Right lobe of liver (tissue), 6 donors: ENCODE measurements around the gene IVL. TPM values are rescaled to one million over a fixed set of nuclear protein-coding genes. Genes with fewer than 3 reads are reported as not detected.

Experiments
- ATAC-seq, 4 donors: fragments of 200-7000 bp; cut with Tn5 transposase; one replicate each; pipeline ENCODE4 v1.9.1; 2020; ENCODE audit warnings: mild to moderate bottlenecking in 4 of 4, moderate library complexity in 4 of 4
- DNase-seq, 3 donors: peaks; one replicate each; pipeline ENCODE4 v3.0.0-alpha.2; 2020
- H3K27ac ChIP-seq, 3 donors: fragments of 200-600 bp; one replicate each; pipeline ENCODE4 v1.8.0; 2022
- H3K27me3 ChIP-seq, 2 donors: fragments of 200-600 bp; one replicate each; pipeline ENCODE4 v1.8.0; 2022
- H3K36me3 ChIP-seq, 4 donors: fragments of 200-600 bp; sonication (generic) in 1 of 4; one replicate each; pipeline versions ENCODE4 v1.5.1 to v1.8.0; 2017 to 2022; ENCODE audit warnings: control low read depth in 1 of 4
- H3K4me1 ChIP-seq, 4 donors: fragments of 200-600 bp; sonication (generic) in 1 of 4; one replicate each; pipeline versions ENCODE4 v1.5.1 to v1.8.0; 2017 to 2022; ENCODE audit warnings: control low read depth in 1 of 4
- H3K4me3 ChIP-seq, 3 donors: fragments of 200-600 bp; one replicate each; pipeline ENCODE4 v1.8.0; 2022
- H3K9me3 ChIP-seq, 4 donors: fragments of 200-600 bp; sonication (generic) in 1 of 4; one replicate each; pipeline versions ENCODE4 v1.5.1 to v1.8.0; 2017 to 2022; ENCODE audit warnings: control low read depth in 1 of 4
- POLR2A ChIP-seq: fragments of 450-650 bp; IDR thresholded peaks from one replicate; pipeline ENCODE4 v1.6.1; 2017; ENCODE audit warnings: antibody characterized with exemption, mild to moderate bottlenecking
- WGBS: methylation state at CpG from one replicate; pipeline ENCODE4 v1.1.6; 2018; ENCODE audit warnings: low coverage, low lambda C conversion rate; ENCODE audit not compliant: insufficient coverage; ENCODE audit errors: missing lambda C conversion rate; 5-methylcytosine and 5-hydroxymethylcytosine counted together
- intact Hi-C, 2 donors: fragments of 100-400 bp; cut with DNase I; formaldehyde crosslinking; loops; one replicate each; pipeline versions ENCODE4 v1.11.2 to v1.14.1; 2022
- total RNA-seq, 6 experiments: library from RNA; depleted of rRNA in 2 of 6; stranded (reverse); fragments of >200 nt in 2 of 6; fragmentation: NEBNext Ultra II Directional in 3 of 6; extraction: Animal tissue kit (Norgen Biotek cat#: 25700) in 3 of 6; gene quantifications; one replicate each; pipeline versions ENCODE4 v1.1.0 to v1.2.4, GENCODE V29; 2016 to 2023
- TF ChIP-seq, protein P1 (sequence below), 4 donors: fragments of 200-600 bp in 3 of 4; fragments of 450-650 bp in 1 of 4; IDR thresholded peaks; one replicate each; pipeline versions ENCODE4 v1.5.1 to v1.8.0; 2016 to 2022; ENCODE audit warnings: antibody characterized with exemption in 4 of 4, mild to moderate bottlenecking in 2 of 4
- donor health status: DM: no; HTN: yes; CAD: no.
- donor health status: DM: no; HTN: no; CAD: no.
- donor health status: DM: no; HTN: no; CAD: no.
- donor health status: DM: no; HTN: yes; CAD: no.
- donor health status: DM: no; HTN: yes; CAD: no.

The IVL gene
- total RNA-seq, 6 experiments from 2014 or later = not detected

DNA sequence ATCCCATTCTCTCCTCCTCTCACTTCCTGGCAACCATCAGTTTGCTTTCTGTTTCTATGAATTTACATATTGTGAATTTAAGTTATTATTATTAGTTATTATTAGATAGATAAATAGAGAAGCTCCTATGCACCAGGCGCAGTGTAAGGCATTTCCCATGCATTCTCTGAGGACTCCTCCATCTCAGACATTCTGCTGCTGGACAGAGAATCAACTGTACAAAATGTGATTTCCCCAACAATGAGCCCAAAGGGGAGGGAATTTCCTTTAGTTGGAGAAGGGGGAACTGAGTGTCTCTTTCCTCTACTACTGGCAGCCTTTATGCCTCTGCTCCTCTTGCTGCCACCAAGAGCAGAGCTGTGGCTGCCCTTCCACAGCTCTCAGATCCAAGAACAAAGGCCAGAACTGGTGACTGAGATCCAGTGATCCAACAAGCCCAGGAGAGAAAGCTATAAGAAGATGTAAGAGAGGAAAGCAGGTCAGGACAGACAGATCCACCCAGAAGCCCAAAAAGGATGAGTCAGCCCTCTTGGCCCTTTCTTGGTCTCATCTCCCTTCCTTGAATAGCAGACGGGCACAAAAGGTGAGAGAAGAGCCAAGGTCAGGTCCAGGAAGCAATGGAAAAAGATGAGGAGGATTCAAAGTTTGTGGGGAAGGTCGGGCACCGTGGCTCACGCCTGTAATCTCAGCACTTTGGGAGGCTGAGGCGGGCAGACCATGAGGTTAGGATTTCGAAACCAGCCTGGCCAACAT lies 3.5 kb upstream of the IVL start:
- no peak overlapping the region for H3K27ac ChIP-seq
- TF ChIP-seq POLR2A = no peak
- TF ChIP-seq, protein P1, sequence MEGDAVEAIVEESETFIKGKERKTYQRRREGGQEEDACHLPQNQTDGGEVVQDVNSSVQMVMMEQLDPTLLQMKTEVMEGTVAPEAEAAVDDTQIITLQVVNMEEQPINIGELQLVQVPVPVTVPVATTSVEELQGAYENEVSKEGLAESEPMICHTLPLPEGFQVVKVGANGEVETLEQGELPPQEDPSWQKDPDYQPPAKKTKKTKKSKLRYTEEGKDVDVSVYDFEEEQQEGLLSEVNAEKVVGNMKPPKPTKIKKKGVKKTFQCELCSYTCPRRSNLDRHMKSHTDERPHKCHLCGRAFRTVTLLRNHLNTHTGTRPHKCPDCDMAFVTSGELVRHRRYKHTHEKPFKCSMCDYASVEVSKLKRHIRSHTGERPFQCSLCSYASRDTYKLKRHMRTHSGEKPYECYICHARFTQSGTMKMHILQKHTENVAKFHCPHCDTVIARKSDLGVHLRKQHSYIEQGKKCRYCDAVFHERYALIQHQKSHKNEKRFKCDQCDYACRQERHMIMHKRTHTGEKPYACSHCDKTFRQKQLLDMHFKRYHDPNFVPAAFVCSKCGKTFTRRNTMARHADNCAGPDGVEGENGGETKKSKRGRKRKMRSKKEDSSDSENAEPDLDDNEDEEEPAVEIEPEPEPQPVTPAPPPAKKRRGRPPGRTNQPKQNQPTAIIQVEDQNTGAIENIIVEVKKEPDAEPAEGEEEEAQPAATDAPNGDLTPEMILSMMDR (IDR thresholded peaks at IDR 0.05) = no peak
- DNase-seq = no peak
- intact Hi-C loops = no loop called here
- no peak overlapping the region for H3K4me3 ChIP-seq
- no peaks in the 10 kb centered on the region for H3K4me1 ChIP-seq
- no peaks in the 10 kb centered on the region for H3K36me3 ChIP-seq
- H3K9me3 ChIP-seq = no peaks in the 10 kb centered on the region
- WGBS = 74% methylated on average over 7 of the region's 7 CpGs
- ATAC-seq = no peak
- no peaks in the 10 kb centered on the region for H3K27me3 ChIP-seq

DNA sequence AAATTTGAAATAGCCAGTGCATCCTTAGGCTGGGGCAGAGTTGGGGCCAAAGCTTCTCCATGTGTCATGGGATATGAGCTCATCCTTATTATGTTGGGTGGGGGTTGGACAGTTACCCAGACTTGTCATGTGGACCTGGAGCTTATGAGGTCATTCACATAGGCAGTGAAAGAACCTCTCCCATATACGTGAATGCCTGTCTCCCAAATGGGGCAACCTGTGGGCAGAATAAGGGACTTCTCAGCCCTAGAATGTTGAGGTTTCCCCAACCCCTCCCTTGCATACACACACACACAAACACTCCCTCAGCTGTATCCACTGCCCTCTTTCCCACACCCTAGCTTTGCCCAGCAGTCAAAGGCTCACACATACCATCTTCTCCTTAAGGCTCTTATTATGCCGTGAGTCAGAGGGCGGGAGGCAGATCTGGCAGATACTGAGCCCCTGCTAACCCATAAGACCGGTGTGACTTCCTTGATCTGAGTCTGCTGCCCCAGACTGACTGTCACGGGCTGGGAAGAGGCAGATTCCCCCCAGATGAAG lies 2.3 kb upstream of the IVL start:
- TF ChIP-seq POLR2A = no peak
- TF ChIP-seq, protein P1 (IDR thresholded peaks at IDR 0.05) = no peak
- intact Hi-C loops = no loop called here
- Histone ChIP-seq H3K27ac (no peak overlapping the region), H3K4me3 (no peak overlapping the region), H3K4me1 (no peaks in the 10 kb centered on the region), H3K27me3 (no peaks in the 10 kb centered on the region), H3K36me3 (no peaks in the 10 kb centered on the region), H3K9me3 (no peaks in the 10 kb centered on the region)
- ATAC-seq (no peak), DNase-seq (no peak)
- no CpG with 5 or more reads among the region's 5 CpGs for WGBS

GRCh38 chr1:152909206-152909605 lies 860 bp downstream of the IVL start:
- TF ChIP-seq, protein P1 (IDR thresholded peaks at IDR 0.05) = no peak
- TF ChIP-seq POLR2A = no peak
- H3K9me3 ChIP-seq = no peaks in the 10 kb centered on the region
- ATAC-seq = no peak
- no peaks in the 10 kb centered on the region for H3K27me3 ChIP-seq
- H3K4me1 ChIP-seq = no peaks in the 10 kb centered on the region
- H3K36me3 ChIP-seq = no peaks in the 10 kb centered on the region
- no peak overlapping the region for H3K4me3 ChIP-seq
- DNase-seq = no peak
- WGBS = no CpG with 5 or more reads among the region's 3 CpGs
- no peak overlapping the region for H3K27ac ChIP-seq
- intact Hi-C loops = no loop called here

DNA sequence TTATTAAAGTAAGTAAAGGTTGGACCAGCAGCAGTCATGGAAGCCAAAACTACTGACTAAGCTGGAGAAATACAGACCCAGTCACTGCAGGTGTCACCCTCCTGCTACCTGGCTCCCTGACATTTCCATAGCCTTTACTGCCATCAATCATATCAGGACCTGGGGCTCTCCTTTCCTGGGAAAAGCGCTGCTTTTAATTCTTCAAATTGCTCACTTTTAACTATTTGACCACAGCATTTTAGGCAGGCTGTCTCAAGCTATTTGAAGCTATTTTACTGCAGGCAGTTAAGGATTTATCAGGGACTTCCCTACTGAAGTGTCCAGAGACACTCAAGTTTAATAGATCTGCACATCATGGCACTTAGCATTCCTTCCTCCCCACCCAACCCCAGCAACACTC lies 4.1 kb downstream of the IVL start:
- 67% methylated on average over 1 of the region's 1 CpG for WGBS
- H3K27ac ChIP-seq = no peak overlapping the region
- DNase-seq (no peak), ATAC-seq (no peak)
- intact Hi-C loops = no loop called here
- H3K4me3 ChIP-seq = no peak overlapping the region
- TF ChIP-seq, protein P1 (IDR thresholded peaks at IDR 0.05) = no peak
- no peak for TF ChIP-seq POLR2A
- no peaks in the 10 kb centered on the region for H3K36me3 ChIP-seq
- no peaks in the 10 kb centered on the region for H3K9me3 ChIP-seq
- no peaks in the 10 kb centered on the region for H3K27me3 ChIP-seq
- H3K4me1 ChIP-seq = no peaks in the 10 kb centered on the region
